CD4-positive, alpha-beta T cell treated with Interleukin-6 at 100 ng/mL for 8 hours (primary cell): ENCODE data around the gene TMEM175.
"Not testable (repeated sequence)": the region's sequence is repeated elsewhere in the genome, so short reads cannot be mapped to it uniquely, and the experiment has no call there.

ENCODE experiments used
- DNase-seq: peaks from one replicate; pipeline ENCODE4 v3.0.0-alpha.2; 2020; ENCODE audit warnings: mixed read lengths, low spot score

TMEM175 gene

DNA sequence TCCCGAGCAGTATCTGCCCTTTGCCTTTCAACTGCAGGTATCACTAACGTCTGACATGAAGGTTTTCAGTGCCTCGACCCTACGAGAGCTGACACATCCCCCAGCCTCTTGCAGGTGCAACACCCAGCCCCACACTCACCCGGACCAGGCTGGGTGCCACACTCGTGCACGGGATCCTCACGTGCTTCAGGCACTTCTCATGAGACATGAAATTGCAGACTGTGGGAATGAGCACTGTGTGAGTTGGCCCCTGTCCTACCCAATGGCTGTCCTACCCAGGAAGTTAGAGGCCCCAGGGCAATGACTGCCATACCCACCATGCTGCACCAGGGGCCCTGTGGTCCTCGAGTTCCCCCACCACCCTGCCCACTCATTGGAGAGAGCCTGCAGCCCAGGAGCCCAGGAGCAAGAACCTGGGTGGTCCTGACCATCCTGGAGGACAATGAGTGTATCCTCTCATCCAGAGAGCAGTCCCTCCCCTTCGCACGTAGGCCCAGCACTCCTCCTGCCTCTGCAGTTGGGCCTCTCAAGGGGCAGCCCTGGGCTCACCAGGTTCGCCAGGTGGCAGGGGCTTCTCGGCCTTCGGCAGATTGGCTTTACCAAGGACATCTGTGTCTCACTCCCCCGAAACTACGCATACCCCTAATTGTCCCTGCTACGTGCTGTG lies 38.7 kb downstream of the TMEM175 start:
- no peak for DNase-seq

DNA sequence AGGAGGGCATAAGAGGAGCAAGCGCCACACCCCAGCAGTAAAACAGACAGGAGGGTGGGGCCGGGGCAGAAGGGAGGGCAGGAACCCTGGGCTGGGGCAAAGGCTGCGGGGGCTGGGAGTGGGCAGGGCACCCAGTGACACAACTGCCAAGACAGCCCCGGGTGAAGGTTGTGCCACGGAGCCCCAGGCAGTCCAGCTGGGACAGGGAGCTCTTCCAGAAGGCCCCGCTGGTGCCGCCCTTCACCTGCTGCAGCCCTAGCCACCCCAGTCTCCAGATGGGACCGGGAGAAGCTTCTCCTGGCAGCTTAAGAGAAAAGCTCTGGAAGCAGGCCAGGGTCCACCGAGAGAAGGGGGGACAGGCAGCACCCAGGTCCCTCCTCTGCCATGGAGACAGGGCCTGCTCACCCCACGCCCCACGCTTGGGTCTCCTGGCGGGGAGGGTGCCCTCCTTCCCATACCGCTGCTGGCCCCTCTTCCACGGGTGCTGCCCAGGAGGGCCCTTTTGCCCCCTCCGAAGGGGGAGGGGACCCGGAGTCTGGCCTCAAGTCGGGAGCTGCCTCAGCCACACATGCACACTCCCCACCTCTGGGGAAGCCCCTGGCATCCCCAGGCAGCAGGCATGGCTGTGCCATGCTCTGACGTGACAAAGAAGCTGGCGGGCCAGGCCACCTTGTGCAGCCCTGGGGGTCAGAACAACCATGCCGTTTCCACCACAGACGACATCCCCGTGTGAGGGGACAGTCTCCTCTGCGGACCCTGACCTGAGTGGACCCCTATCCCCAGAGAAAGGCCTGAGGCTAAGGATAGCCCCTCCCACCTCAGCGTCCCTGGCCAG lies 39.6 kb downstream of the TMEM175 start:
- DNase-seq, result no peak

DNA sequence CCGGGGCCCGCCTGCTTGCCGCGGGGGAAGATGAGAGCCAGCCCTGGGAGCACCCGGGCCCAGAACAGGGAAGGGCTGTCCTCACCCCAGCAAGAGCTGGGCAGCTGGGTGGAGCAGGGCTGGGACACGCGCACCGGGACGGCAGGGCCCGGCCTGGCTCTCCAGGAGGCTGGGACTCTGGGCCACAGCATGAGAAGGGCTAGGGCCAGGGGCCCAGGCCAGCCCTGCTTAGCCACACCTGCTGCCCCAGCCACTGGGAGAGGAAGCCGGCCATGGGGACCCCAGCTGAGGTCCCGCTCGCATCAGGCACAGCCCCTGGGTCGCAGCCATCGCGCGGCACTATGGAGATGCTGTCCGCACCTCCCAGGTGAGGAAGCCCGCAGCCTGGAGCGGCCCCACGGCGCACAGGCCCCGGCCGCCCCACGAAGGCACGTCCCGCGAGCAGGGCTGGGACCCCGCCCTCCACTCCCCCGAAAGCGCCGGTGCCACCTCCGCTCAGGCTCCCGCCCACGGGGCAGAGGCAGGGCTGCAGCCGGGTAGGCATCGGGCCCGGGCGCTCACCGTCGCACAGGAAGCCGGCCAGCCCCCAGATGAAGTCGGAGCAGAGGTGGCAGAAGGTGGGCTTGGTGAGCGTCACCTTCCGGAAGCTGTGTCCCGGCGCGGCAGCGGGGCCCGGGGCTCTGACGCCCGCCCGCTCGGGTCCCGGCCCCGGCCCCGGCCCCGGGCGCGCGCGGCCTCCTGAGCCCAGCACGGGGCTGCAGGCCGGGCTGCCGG lies 40.6 kb downstream of the TMEM175 start:
- DNase-seq, result peak; percentile 43

DNA sequence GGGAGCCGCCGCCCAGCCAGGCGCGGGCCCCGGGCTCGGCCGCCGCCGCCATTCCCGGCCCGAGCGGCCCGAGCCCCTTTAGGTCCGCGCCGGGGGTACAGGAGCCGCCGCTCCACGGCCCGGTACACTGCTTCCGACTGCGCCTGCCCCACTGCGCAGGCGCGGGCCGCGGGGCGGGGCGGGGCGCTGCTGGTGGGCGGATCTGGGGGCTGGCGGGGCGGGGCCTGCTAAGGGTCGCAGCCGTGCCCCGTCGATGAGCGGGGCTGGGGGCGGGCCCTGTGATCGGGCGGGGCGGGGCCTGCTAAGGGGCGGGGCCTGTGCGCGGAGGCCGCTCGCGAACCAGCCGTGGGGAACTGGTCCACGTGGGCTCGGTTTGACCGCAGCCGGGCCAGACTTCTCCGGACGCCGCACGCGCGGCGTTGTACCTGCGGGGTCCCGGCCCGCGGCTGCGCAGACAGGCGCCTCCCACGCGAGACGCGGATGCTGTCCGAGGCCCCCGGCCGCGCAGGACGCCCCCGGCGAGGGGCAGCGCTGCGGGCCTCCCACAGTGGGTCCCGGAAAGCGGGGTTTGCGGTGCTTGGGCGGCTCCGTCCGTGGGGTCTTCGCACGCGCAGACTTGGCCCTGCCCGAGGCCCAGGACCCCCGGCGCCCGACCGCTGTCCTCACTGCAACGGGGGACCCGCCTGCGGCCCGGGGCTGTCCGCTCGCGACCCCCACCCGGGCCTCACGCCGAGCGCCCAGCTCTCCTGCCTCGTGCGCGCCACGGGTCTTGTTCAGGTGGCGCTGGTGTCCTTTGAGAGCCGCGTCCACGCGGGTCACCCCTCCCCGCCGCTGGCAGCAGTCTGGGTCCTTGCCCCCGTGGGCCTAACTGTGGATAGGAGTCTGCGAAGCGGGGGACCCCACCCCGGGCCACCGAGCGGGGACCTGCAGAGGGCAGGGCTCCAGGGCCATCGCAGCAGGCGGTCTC lies 41.5 kb downstream of the TMEM175 start, which contains the start of gene DGKQ:
Gene DGKQ, minus strand, starts transcription at position 139 of the 967 bp plus-strand sequence. Its CDS starts 87 bp downstream, at position 52.
- peak; percentile 89 for DNase-seq

DNA sequence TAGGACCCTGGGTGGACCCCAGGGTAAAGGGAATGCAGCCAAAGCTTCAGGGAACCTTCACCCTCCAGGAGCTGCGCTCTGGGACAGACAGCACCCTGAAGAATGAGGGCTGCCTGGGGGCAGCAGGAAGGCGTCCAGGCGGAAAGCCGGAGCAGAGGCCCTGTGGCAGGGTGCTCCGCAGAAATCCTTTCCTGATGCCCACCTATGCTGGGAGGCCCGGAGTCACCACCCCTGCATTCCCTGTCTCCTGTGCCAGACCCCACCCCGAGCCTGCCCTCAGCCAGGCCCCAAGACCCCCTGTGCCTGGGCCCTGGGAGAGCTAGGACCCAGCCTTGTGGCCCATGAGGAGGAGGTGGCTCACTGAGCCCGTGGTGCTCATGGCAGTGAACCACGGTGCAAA lies 42.4 kb downstream of the TMEM175 start:
- no peak for DNase-seq

DNA sequence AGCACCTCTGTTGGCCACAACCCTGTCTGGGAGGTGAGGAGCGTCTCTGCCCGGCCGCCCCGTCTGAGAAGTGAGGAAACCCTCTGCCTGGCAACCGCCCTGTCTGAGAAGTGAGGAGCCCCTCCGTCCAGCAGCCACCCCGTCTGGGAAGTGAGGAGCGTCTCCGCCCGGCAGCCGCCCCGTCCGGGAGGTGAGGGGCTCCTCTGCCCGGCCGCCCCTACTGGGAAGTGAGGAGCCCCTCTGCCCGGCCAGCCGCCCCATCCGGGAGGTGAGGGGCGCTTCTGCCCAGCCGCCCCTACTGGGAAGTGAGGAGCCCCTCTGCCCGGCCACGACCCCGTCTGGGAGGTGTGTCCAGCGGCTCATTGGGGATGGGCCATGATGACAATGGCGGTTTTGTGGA lies 43.8 kb downstream of the TMEM175 start:
- not testable (repeated sequence) for DNase-seq

DNA sequence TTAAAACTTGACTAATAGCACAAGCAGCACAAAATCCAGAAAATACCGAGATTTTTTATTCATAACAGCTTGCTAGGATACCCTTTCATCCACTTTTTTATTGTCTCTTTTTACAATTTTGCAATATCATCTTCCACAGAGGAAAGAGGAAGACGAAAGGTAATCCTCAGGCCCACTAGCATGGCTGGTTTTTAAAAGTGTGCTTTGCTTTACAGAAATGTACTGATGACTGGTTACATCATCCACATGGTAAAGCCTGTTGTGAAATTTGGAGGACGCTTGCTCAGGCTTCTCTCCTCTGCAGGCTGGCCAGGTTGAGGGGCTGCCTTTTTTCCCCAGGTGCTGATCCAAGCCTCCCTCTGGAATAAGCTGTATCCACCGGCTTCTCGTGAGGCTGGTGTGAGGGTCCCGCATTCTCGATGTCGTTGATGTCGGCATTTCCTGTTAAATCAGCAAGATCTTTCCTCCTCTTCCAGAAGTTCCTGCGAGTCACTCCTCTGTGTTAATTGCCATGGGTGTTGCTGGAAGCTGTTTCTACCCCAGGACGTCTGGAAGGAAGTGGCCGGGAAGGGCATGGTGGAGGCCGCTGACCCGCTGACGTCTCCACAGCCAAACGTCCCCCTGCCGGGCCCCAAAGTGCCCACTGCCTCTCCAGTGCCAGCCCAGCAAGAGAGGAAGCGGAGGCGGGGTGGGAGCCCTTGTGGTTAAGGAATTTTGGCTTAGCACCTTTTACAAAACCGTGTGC lies 46.9 kb downstream of the TMEM175 start:
- no peak for DNase-seq

DNA sequence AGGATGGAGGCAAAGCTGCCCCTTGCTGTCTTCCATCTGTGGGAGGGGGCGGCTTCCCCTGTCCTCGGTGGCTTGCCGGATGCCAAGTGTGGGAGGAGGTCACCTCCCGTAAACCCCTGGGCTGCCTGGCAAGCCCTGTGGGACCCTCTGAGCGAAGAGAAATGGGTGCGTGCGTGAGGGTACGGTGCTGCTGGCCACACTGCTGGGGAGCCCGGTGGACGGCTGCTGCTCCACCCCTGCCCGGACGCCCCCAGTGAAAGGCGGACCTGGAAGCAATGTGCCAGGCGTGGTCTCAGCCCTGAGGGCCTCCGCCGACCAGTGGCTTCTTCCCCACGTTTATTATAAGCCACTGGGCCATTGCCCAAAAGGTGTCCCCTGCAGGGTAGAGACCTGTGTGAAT lies 50.0 kb downstream of the TMEM175 start:
- no peak for DNase-seq

DNA sequence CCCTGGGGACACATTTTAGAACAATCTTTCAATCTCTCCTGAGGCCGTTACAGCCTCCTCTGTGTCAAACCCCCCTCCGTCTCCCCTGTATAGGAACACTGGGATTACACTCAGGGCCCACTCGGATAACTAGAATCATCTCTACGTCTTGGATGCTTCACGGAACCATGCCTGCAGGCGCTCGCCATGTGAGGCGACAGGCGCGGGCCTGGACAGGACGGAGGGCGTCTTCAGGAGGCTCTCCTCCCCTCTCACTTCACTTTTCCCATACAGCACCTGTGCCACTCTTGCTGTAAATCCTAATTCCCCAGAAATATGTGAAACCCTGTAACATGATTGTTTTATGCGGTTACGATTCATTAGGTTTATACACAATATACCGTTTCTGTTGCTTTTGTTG lies 50.6 kb downstream of the TMEM175 start:
- DNase-seq, result no peak

DNA sequence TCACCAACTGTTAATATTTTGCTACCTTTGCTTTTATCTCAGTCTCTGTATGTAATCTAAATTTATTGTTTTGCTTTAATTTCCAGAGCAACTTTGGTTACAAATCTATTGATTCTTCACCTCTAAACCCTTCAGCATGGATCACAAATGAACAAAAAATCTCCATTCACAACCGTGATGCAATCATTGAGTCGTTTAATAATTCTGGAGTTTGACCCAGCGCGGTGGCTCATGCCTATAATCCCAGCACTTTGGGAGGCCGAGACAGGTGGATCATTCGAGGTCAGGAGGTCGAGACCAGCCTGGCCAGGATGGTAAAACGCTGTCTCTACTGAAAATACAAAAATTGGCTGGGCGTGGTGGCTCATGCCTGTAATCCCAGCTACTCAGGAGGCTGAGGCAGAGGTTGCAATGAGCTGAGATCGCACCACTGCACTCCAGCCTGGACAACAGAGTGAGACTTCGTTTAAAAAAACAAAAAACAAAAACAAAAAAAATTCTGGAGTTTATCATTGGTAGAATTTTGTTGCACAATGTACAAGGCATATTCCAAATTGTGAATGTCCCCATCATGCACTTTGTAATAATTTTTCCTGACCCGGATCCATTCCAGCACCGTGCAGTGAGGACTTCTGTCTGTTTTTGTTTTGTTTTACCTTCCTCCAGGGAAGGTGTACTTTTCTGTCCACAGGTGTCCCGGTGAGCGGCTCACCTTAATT lies 52.2 kb downstream of the TMEM175 start:
- no peak for DNase-seq

DNA sequence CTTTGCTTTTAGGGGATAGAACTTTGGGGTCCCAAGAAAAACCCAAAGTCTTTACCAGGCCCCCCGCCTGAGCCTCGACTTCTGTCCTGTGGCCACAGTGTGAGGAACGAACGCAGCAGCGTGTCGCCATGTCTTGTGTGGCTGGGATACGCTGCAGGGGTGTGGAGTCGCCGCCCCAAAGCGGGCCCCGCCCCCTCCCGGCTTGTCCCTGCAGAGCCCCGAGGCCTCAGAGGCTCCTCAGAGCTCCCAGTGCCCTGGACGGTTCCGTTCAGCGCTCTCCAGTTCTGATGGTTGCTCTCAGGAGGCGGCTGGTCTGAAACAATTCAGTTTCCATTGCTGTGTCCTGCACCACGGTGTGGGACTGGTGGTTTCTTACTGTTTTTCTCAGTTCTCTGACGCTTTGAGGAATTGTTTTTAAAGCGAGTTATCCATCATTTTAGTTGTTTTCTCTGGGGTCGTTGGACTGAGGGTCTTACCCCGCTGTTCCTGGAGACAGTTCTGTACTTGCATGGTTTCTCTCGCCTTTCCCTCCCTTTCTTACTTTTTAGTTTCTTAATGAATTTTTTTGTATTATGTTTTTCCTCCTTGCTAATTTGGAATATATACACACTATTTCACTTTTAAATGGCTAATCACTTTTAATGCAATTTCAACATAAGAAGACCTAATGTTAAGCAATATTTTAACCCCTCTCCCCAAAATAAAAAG lies 53.0 kb downstream of the TMEM175 start:
- peak; percentile 67 for DNase-seq

DNA sequence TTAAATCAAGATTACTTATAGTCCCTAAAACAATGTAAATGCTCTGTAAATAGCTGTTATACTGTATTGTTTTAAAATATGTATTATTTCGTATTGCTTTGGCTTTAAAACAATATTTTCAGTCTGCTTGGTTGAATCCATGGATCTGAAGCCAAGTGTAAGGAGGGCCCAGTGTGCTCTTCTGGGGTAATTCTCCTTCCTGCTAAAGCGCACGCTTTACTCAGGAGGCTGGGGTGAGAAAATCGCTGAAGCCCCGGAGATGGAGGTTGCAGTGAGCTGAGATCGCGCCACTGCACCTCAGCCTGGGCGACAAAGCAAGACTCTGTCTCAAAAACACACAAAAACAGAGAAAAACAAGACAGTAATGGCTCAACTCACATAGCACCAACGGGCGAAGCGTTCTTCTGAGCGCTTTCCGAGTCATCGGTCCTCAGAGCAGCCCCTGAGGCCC lies 54.2 kb downstream of the TMEM175 start:
- DNase-seq, result no peak

DNA sequence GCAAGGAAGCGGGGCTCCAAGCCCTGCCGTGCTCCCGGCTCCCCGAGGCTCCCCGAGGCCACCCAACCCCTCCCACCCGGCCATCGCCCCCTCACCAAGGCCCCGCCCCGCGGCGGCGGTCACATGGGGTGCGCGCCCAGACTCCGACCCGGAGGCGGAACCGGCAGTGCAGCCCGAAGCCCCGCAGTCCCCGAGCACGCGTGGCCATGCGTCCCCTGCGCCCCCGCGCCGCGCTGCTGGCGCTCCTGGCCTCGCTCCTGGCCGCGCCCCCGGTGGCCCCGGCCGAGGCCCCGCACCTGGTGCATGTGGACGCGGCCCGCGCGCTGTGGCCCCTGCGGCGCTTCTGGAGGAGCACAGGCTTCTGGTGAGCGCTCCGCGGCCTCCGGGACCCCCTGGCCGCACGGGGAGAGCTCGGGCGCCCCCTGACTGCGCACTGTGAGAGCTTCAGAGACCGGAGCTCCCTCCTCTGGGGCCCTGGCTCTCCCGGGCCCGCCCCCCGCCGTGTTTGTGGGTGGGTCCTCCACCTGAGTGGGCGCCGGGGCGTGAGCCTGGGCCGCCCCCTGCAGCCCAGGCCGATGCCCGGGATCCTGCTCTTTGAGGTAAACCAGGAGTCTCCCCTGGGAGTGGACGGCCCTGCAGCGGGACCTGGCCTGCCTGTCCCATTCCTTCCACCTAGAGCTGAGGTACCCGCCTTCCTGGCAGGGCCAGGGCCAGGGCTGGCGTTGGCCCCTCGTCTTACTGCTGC lies 54.8 kb downstream of the TMEM175 start, which contains the start of gene IDUA:
Gene IDUA, plus strand, starts transcription at position 166 of the 745 bp plus-strand sequence. Its CDS starts 41 bp downstream, at position 207.
- peak; percentile 86 for DNase-seq

DNA sequence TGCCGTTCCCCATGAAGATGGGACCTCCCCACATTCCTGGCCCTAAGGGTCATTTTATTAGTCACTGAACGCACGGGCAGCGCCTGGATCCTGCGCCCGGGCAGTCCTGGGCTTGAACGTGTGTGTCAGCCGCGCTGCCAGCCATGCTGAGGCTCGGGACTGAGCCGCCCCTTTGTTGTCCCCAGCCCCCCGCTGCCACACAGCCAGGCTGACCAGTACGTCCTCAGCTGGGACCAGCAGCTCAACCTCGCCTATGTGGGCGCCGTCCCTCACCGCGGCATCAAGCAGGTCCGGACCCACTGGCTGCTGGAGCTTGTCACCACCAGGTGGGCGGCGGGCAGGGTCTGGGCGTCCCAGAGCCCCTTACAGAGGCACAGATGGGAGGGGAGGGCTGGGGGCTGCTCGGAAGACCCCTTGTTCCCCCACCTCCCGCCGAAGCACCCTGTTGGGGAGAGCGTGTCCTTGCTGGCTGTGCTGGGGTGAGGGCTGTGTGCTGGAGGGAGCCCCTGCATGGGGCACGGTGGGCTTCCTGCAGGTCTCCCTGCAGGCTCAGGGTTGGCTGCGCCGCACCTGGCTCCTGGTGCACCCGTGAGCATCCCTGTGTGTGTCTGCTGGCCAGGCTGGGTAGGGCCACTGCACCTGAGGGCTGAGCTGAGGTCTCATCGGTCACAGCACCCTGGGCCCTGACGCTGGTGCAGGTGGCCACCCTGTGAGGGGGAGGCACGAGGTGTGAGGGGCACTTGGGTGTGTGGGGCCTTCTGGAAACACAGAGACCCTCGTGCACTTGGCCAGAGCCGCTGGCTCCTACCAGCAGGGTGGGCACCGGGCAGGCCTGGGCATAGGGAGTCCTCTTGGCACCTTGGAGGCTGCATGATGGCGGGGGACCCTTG lies 55.6 kb downstream of the TMEM175 start:
- DNase-seq, result no peak

DNA sequence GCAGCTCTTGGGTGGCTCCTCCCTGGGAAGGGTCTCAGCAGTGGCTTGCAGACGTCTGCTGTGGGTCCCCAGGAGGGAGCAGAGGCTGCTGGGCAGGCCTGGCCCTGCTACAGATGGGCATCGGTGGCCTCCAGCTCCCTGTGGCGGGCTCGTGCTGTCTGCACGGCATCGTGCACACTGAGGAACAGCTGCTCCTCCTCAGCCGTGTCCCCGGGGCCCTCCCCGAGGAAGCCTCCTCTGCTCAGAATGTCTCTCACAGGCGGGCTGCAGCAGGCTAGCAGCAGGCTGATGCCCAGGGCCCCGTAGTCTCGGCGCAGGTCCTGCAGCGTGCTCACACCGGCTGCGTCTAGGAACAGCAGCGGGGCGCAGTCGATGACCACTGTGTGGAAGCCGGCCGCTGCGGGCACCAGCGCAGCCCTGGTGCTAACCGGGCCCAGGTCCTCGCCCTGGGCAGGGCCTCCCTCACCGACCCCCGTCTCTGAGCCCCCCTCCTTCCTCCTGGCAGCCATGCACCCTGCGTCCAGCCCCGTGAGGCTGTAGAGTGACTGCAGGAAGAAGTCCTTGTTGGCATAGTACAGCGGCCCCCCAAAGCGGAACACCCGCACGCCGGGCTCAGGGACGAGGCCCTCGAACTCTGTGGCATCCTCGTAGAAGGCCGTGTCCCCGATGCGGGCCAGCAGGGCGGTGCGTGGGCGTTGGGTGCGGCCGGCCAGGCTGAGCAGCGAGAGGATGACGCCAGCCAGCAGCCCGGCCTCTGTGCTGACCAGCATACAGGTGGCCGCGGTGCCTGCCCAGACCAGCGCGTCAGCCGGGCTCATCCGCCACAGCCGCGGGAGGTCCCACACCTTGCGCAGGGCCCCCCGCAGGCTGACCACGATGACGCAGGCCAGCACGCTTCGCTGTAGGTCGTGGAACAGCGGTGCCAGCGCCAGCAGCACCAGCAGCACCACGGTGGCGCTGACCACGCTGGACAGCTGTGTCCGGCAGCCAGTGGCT lies 56.8 kb downstream of the TMEM175 start:
- DNase-seq, result no peak
